Measurements from ENCODE around the gene RPS6KC1.

Gene RPS6KC1

GRCh38 chr1:213180833-213181232 lies 129.8 kb downstream of the RPS6KC1 start:
- no peak for TF ChIP-seq CTCF (IDR thresholded peaks at IDR 0.05)

GRCh38 chr1:213183036-213183672 lies 132.1 kb downstream of the RPS6KC1 start:
- no peak for TF ChIP-seq CTCF (IDR thresholded peaks at IDR 0.05)

GRCh38 chr1:213186168-213186567 lies 135.1 kb downstream of the RPS6KC1 start:
- TF ChIP-seq CTCF (IDR thresholded peaks at IDR 0.05) = no peak

- TF ChIP-seq CTCF (IDR thresholded peaks at IDR 0.05) = no peak
Measured at GRCh38 chr1:213192026-213192425, 141.0 kb downstream of the RPS6KC1 start.

GRCh38 chr1:213194383-213194782 lies 143.3 kb downstream of the RPS6KC1 start:
- no peak for TF ChIP-seq CTCF (IDR thresholded peaks at IDR 0.05)

DNA sequence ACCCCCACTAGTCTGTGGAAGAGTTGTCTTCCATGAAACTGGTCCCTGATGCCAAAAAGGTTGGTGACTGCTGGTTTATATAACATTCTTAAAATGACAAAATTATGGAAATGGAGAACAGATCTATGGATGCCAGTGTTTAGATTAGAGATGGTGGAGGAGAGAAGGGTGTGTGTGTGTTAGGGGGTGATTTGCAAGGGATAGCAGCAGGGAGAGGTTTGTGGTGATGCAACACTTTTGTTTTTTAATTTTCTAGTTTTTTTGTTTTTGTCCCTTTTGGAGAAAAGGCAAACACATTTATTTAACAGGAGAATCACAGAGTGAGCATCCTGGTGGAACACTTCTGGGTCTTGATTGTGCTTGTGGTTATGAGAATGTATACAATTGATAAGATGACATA lies 143.8 kb downstream of the RPS6KC1 start:
- TF ChIP-seq CTCF (IDR thresholded peaks at IDR 0.05) = no peak

DNA sequence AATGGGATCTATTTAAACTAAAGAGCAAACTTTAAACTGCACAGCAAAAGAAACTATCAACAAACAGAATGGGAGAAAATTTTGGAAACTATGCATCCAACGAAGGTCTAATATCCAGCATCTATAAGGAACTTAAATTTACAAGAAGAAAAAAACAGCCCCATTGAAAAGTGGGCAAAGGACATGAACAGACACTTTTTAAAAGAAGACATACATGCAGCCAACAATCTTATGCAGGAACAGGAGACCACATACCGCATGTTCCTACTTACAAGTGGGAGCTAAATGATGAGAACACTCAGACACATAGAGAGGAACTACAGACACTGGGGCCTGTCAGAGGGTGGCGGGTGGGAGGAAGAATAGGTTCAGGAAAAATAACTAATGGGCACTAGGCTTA lies 149.6 kb downstream of the RPS6KC1 start:
- TF ChIP-seq CTCF (IDR thresholded peaks at IDR 0.05) = no peak
